HCT116 (cell line): ENCODE results near the gene PAX8. TPM values are rescaled to one million over a fixed set of nuclear protein-coding genes. Genes with fewer than 3 reads are reported as not detected.
"Not testable (repeated sequence)": the region's sequence is repeated elsewhere in the genome, so short reads cannot be mapped to it uniquely, and the experiment has no call there.

Experiments
- ATAC-seq: fragments of 200-7000 bp; cut with Tn5 transposase; 2 replicates; pipeline ENCODE4 v1.9.1; 2020; ENCODE audit warnings: mild to moderate bottlenecking, moderate library complexity
- BruUV-seq: library from RNA; stranded (reverse); fragments of 400-500 nt; replicated peaks from 2 replicates; lab custom pipeline; 2021; lab: Mats Ljungman, UMichigan
- CTCF ChIA-PET: fragments of 300-600 bp; sonication (Branson Sonifier 250); formaldehyde crosslinking; loops from one replicate; lab custom pipeline; 2021; ENCODE audit warnings: antibody characterized with exemption; lab: Charles Lee
- POLR2A ChIA-PET: fragments of 300-600, 350-600 bp; sonication (Branson Sonifier 250); formaldehyde crosslinking; loops from one replicate; lab custom pipeline; 2021; ENCODE audit warnings: antibody characterized with exemption; lab: Charles Lee
- RAD21 ChIA-PET, 2 experiments: fragments of 300-600 bp; sonication (Branson Sonifier 250); formaldehyde crosslinking; loops; one replicate each; lab custom pipeline; 2023; ENCODE audit warnings: low total read pairs in 2 of 2; ENCODE audit not compliant: uncharacterized antibody in 2 of 2, unreplicated experiment in 2 of 2, low non-redundant PET in 1 of 2; lab: Charles Lee
- DNase-seq: peaks from one replicate; pipeline ENCODE4 v3.0.0-alpha.2; 2010; ENCODE audit warnings: low read depth, low spot score
- H2AFZ ChIP-seq: fragments of 200-600 bp; shearing (Covaris generic), sonication (generic); 2 replicates; pipeline ENCODE4 v1.6.1; 2017; ENCODE audit warnings: low read depth, mixed run types, mixed read lengths, antibody characterized with exemption, low read length; ENCODE audit not compliant: poor library complexity, severe bottlenecking
- H3K27ac ChIP-seq: 2 replicates; pipeline ENCODE4 v1.5.1; 2012; ENCODE audit warnings: low read depth, low read length
- H3K27me3 ChIP-seq: fragments of 200-600 bp; sonication (generic); 2 replicates; pipeline ENCODE4 v1.6.1; 2016; ENCODE audit warnings: mixed run types, low read length, mixed read lengths; ENCODE audit not compliant: insufficient read depth
- H3K36me3 ChIP-seq, 2 experiments: fragments of 200-500 bp in 1 of 2; fragments of 200-600 bp in 1 of 2; sonication (Bioruptor generic) in 1 of 2; sonication (generic) in 1 of 2; 2 replicates each; pipeline versions ENCODE4 v1.5.1 to v1.6.1; 2014 to 2016; ENCODE audit warnings: low read length in 2 of 2, inconsistent platforms in 1 of 2, mixed read lengths in 1 of 2, mixed run types in 1 of 2; ENCODE audit not compliant: insufficient read depth in 2 of 2, control insufficient read depth in 1 of 2
- H3K4me1 ChIP-seq, 2 experiments: fragments of 200-600 bp in 1 of 2; sonication (generic) in 1 of 2; 2 replicates each; pipeline versions ENCODE4 v1.5.1 to v1.6.1; 2012 to 2017; ENCODE audit warnings: low read length in 2 of 2, inconsistent platforms in 1 of 2, mild to moderate bottlenecking in 1 of 2, mixed read lengths in 1 of 2, mixed run types in 1 of 2, moderate library complexity in 1 of 2; ENCODE audit not compliant: insufficient read depth in 2 of 2, control insufficient read depth in 1 of 2
- H3K4me2 ChIP-seq: fragments of 200-600 bp; sonication (generic); 2 replicates; pipeline ENCODE4 v1.6.1; 2017; ENCODE audit warnings: mixed run types, low read length, mixed read lengths
- H3K4me3 ChIP-seq, 2 experiments: fragments of 200-600 bp in 1 of 2; sonication (generic) in 1 of 2; replicated peaks in 1 of 2; 2 replicates each; pipeline ENCODE4 v1.5.1; 2011 to 2016; ENCODE audit warnings: low read length in 2 of 2, control low read depth in 1 of 2, low read depth in 1 of 2, mild to moderate bottlenecking in 1 of 2, mixed read lengths in 1 of 2, mixed run types in 1 of 2
- H3K79me2 ChIP-seq: fragments of 200-600 bp; sonication (generic); 2 replicates; pipeline ENCODE4 v1.6.1; 2017; ENCODE audit warnings: mild to moderate bottlenecking, mixed run types, low read length, moderate library complexity, mixed read lengths; ENCODE audit not compliant: insufficient read depth
- H3K9ac ChIP-seq: fragments of 200-600 bp; sonication (generic); 2 replicates; pipeline ENCODE4 v1.6.1; 2016; ENCODE audit warnings: low read length, mixed read lengths
- H3K9me2 ChIP-seq: fragments of 200-600 bp; sonication (generic), shearing (Covaris generic); 2 replicates; pipeline ENCODE4 v1.6.1; 2017; ENCODE audit warnings: mixed run types, mild to moderate bottlenecking, moderate library complexity; ENCODE audit not compliant: insufficient read depth
- H3K9me3 ChIP-seq, 2 experiments: fragments of 200-500 bp in 1 of 2; fragments of 200-600 bp in 1 of 2; sonication (Bioruptor generic) in 1 of 2; sonication (generic) in 1 of 2; 2 replicates each; pipeline ENCODE4 v1.6.1; 2014 to 2017; ENCODE audit warnings: low read length in 2 of 2, mixed read lengths in 2 of 2, inconsistent platforms in 1 of 2, low read depth in 1 of 2, mild to moderate bottlenecking in 1 of 2, mixed run types in 1 of 2, moderate library complexity in 1 of 2; ENCODE audit not compliant: control insufficient read depth in 1 of 2, insufficient read depth in 1 of 2
- H4K20me1 ChIP-seq: fragments of 200-600 bp; sonication (generic), shearing (Covaris generic); 2 replicates; pipeline ENCODE4 v1.6.1; 2017; ENCODE audit warnings: mixed run types, mild to moderate bottlenecking, moderate library complexity; ENCODE audit not compliant: insufficient read depth
- CTCF ChIP-seq, 3 experiments: fragments of 200-600 bp in 1 of 3; sonication (generic) in 1 of 3; IDR thresholded peaks in 2 of 3; conservative IDR thresholded peaks in 1 of 3; 2 replicates each; pipeline ENCODE4 v1.5.1; 2012 to 2017; ENCODE audit warnings: low read depth in 2 of 3, low read length in 2 of 3, antibody characterized with exemption in 1 of 3, borderline replicate concordance in 1 of 3, control low read depth in 1 of 3, mild to moderate bottlenecking in 1 of 3, mixed read lengths in 1 of 3, mixed run types in 1 of 3, moderate library complexity in 1 of 3; ENCODE audit not compliant: insufficient read depth in 1 of 3
- intact Hi-C: fragments of 100-400 bp; cut with micrococcal nuclease; formaldehyde crosslinking; loops from 2 replicates; pipeline ENCODE4 v1.10.0; 2022
- total RNA-seq: library from RNA; stranded (reverse); gene quantifications from one replicate; pipeline ENCODE4 v1.2.1, GENCODE V29; 2021; ENCODE audit not compliant: unreplicated experiment

Gene PAX8
- total RNA-seq, 1 experiment from 2014 or later, result 4.4 TPM

GRCh38 chr2:113308784-113309183 is 30.1 kb upstream of the PAX8 start:
- H3K9ac ChIP-seq, H4K20me1 ChIP-seq, CTCF ChIA-PET, H3K27ac ChIP-seq, H3K9me2 ChIP-seq, BruUV-seq, H3K27me3 ChIP-seq, H3K79me2 ChIP-seq, RAD21 ChIA-PET, H2AFZ ChIP-seq, DNase-seq, H3K4me1 ChIP-seq, H3K4me3 ChIP-seq, H3K9me3 ChIP-seq, H3K36me3 ChIP-seq, intact Hi-C loops, POLR2A ChIA-PET, H3K4me2 ChIP-seq: not testable (repeated sequence)
- TF ChIP-seq CTCF (IDR thresholded peaks at IDR 0.05 in 2 of 3, conservative IDR thresholded peaks at IDR 0.05 in 1 of 3; ENCODE audit: borderline replicate concordance in 1 of 3, insufficient read depth in 1 of 3, low read depth in 2 of 3, low read length in 2 of 3), result peak in 2 of 3 experiments; percentile 11 to 23; a peak in 1 of 6 replicates
- ATAC-seq, result peak; percentile 58

- H3K9me2 ChIP-seq, H2AFZ ChIP-seq, H3K27me3 ChIP-seq, H3K79me2 ChIP-seq, intact Hi-C loops, H4K20me1 ChIP-seq, H3K4me3 ChIP-seq, CTCF ChIA-PET, H3K4me1 ChIP-seq, POLR2A ChIA-PET, BruUV-seq, H3K9me3 ChIP-seq, H3K4me2 ChIP-seq, ATAC-seq, H3K9ac ChIP-seq, RAD21 ChIA-PET, DNase-seq, H3K27ac ChIP-seq, H3K36me3 ChIP-seq: not testable (repeated sequence)
Measured at GRCh38 chr2:113306207-113306606, 27.5 kb upstream of the PAX8 start.

GRCh38 chr2:113305749-113306148 is 27.0 kb upstream of the PAX8 start:
- CTCF ChIA-PET, H3K79me2 ChIP-seq, H3K4me1 ChIP-seq, H4K20me1 ChIP-seq, POLR2A ChIA-PET, H3K9me2 ChIP-seq, RAD21 ChIA-PET, BruUV-seq, intact Hi-C loops, DNase-seq, H3K4me2 ChIP-seq, H3K9ac ChIP-seq, H3K4me3 ChIP-seq, H3K27me3 ChIP-seq, H3K27ac ChIP-seq, H2AFZ ChIP-seq, ATAC-seq, H3K9me3 ChIP-seq, H3K36me3 ChIP-seq: not testable (repeated sequence)
